Omental fat pad (tissue), 4 donors: Measurements from ENCODE around the gene COL4A4. TPM values are rescaled to one million over a fixed set of nuclear protein-coding genes. Genes with fewer than 3 reads are reported as not detected.

Experiments used
- ATAC-seq: fragments of 150-250 bp; one replicate; pipeline ENCODE4 v1.9.1; 2016; ENCODE audit warnings: mild to moderate bottlenecking, moderate library complexity; ENCODE audit not compliant: low FRiP score
- DNase-seq: peaks from one replicate; pipeline ENCODE4 v3.0.0-alpha.2; 2019; ENCODE audit warnings: low spot score
- total RNA-seq, 4 donors: library from RNA; depleted of rRNA; stranded (reverse); fragments of >200 nt; gene quantifications; one replicate each; pipeline ENCODE4 v1.1.0, GENCODE V29; 2016
- TF ChIP-seq, protein P1 (sequence below), 3 donors: fragments of 450-650 bp; IDR thresholded peaks; one replicate each; pipeline ENCODE4 v1.5.1; 2016 to 2017; ENCODE audit warnings: antibody characterized with exemption in 3 of 3, mild to moderate bottlenecking in 3 of 3, moderate library complexity in 2 of 3

The COL4A4 gene
- total RNA-seq, 4 donors from 2014 or later: 0.38 to 1.9 (median 0.64) TPM

DNA sequence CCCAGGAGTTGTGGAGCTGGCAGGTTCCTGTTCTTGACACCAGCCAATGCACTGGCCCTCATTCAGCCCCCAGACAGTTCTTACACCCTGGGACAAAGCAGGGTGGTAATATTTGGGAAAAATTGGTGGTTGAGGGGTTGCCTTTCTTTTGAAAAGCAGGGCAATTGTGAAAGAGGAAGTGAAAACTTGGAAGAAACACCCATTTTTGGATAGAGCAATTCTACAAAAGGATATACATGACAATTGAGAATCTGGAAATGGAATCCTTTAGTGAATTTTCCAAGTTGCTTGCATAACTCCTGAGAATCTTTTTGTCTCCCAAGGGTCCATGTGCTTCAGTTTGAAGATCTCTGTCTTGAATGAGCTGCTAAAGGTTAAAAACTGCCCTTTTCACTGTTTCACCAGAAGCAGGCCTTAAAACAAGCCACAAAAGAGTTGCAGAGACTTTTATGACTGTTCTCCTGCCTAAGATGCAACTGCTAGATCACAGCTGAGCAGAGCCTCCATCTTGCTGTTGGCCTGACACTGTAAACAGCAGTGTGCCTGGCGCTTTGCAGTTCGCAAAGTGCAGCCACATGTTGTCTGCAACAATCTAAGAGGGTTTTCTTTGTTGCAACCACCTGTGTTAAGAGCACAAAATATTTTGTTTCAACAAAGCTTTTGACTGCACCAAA, 11.8 kb downstream of the COL4A4 start:
- TF ChIP-seq, protein P1, sequence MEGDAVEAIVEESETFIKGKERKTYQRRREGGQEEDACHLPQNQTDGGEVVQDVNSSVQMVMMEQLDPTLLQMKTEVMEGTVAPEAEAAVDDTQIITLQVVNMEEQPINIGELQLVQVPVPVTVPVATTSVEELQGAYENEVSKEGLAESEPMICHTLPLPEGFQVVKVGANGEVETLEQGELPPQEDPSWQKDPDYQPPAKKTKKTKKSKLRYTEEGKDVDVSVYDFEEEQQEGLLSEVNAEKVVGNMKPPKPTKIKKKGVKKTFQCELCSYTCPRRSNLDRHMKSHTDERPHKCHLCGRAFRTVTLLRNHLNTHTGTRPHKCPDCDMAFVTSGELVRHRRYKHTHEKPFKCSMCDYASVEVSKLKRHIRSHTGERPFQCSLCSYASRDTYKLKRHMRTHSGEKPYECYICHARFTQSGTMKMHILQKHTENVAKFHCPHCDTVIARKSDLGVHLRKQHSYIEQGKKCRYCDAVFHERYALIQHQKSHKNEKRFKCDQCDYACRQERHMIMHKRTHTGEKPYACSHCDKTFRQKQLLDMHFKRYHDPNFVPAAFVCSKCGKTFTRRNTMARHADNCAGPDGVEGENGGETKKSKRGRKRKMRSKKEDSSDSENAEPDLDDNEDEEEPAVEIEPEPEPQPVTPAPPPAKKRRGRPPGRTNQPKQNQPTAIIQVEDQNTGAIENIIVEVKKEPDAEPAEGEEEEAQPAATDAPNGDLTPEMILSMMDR (IDR thresholded peaks at IDR 0.05): no peak
- ATAC-seq (no peak), DNase-seq (no peak)

DNA sequence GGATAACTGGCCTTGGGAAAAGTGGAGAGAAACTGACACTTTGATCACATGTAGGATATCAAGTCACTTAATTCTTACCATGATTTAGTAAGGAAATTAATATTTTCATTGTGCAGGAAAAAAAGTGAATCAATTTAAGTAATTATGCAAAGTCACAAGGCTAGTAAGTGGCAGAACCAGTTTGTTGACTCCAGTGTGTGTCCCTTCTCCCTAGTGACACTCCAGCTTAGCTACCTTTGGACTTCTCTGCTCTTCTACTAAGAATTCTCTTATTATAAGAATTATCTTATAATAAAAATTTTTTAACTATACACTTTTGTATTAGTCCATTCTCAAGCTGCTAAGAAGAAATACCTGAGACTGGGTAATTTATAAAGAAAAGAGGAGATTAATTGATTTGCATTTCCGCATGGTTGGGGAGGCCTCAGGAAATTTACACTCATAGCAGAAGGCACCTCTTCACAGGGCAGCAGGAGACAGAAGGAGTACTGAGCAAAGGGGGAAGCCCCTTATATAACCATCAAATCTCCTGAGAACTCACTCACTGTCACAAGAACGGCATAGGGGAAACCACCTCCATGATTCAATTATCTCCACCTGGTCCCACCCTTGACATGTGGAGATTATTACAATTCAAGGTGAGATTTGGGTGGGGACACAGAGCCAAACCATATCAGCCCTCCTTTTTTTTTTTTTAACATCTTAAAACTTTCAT, 13.6 kb downstream of the COL4A4 start:
- DNase-seq (no peak), ATAC-seq (no peak)
- TF ChIP-seq, protein P1 (IDR thresholded peaks at IDR 0.05): no peak

DNA sequence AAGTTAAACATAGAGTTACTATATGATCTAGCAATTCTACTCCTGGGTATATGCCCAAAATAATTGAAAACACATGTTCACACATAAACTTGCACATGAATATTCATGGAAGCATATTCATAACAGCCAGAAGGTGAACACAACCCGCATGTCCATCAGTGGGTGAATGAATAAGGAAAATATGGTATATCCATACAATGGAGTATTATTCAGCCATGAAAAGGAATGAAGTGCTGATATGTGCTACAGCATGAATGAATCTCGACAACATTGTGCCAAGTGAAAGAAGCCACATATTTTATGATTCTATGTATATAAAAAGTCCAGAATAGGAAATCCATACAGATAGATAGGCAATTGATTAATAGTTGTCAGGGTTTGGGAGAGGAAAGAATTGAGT, 15.9 kb downstream of the COL4A4 start:
- TF ChIP-seq, protein P1 (IDR thresholded peaks at IDR 0.05): no peak

DNA sequence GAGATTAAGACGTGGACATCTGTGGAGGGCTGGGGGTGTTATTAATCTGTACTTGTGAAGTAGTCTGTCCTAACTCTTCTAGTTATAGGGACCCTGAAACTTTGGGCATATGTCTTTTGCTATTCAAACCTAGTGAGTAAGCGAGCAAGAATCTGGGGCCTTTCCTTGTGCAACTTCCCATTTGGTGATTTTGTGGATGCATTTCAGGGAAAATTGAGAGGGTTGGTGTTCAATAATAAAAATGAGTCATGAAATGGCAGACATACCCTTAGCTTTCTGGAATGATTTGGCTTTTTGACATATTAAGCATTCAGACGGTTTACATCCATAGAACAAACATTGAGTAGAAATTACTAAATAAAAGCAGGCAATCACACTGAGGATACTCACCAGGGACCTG, 17.0 kb downstream of the COL4A4 start:
- DNase-seq: no peak
- TF ChIP-seq, protein P1 (IDR thresholded peaks at IDR 0.05): no peak
- ATAC-seq: no peak

More for the DNA sequence above, 15.9 kb downstream of the COL4A4 start:
- DNase-seq (no peak), ATAC-seq (no peak)

DNA sequence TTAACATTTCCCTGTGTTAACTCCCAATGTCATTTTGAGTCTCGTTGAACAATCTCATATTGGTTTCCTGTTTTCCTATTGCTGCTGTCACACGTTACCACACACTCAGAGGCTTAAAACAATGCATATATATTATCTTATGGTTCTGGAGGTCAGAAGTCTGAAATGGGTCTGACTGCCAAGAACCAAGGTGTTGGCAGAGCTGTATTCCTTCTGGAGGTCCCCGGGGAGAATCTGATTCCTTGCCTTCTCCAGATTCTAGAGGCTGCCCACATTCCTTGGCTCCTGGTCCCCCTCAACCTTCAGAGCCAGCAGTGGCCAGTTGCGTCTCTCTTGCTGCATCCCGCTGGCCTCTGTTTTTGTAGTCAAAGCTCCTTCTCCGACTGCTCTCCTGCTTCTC, 17.5 kb downstream of the COL4A4 start:
- DNase-seq (no peak), ATAC-seq (no peak)
- TF ChIP-seq, protein P1 (IDR thresholded peaks at IDR 0.05): no peak

DNA sequence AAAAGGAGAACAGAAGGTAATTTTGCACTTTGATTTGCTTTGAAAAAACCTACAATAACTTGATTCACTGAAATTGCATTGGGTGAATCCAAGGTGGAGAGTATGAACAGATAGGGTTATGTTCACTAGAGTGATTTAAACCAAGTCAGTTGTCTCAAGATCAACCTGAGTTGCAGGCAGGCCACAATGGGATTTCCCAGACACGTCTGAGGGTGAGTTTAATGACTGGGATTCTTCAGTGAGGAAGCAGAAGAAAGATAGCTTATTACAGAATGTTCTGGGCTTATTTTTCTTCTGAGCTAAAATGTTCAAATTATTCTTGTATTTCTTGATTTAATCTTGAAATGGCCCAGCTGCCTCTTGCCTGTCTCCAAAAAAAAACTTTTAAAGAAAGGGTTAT, 20.1 kb downstream of the COL4A4 start:
- ATAC-seq (no peak), DNase-seq (no peak)
- TF ChIP-seq, protein P1 (IDR thresholded peaks at IDR 0.05): no peak

DNA sequence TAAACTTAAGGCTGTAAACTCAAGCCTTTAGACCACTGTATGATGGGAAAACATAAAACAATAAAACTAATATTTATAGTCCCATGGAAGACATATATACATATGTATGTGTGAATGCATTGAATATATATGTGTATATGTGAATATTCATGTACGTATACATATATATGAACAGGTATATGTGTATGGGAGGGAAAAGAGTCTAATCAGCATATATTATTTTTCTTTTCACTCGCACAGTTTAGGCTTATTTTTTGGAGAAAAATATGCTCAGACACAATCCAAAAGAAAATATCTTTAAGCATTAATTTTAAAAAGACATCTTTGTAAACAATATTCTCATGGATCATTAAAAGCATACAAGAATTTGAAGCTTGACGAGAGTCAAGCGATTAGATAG, 22.7 kb downstream of the COL4A4 start:
- TF ChIP-seq, protein P1 (IDR thresholded peaks at IDR 0.05): no peak
- ATAC-seq (no peak), DNase-seq (no peak)
